Suprapubic skin (tissue), 3 donors: ENCODE data around the gene RBMS1.

Experiments
- POLR2A ChIP-seq, 2 donors: fragments of 450-650 bp; IDR thresholded peaks; one replicate each; pipeline ENCODE4 v1.6.1; 2017; ENCODE audit warnings: antibody characterized with exemption in 2 of 2, mild to moderate bottlenecking in 2 of 2, moderate library complexity in 2 of 2
- TF ChIP-seq, protein P1 (sequence below), 2 donors: fragments of 200-600 bp in 1 of 2; fragments of 450-650 bp in 1 of 2; sonication (generic) in 1 of 2; IDR thresholded peaks; one replicate each; pipeline ENCODE4 v1.5.1; 2016 to 2019; ENCODE audit warnings: antibody characterized with exemption in 2 of 2, mild to moderate bottlenecking in 1 of 2, moderate library complexity in 1 of 2

DNA sequence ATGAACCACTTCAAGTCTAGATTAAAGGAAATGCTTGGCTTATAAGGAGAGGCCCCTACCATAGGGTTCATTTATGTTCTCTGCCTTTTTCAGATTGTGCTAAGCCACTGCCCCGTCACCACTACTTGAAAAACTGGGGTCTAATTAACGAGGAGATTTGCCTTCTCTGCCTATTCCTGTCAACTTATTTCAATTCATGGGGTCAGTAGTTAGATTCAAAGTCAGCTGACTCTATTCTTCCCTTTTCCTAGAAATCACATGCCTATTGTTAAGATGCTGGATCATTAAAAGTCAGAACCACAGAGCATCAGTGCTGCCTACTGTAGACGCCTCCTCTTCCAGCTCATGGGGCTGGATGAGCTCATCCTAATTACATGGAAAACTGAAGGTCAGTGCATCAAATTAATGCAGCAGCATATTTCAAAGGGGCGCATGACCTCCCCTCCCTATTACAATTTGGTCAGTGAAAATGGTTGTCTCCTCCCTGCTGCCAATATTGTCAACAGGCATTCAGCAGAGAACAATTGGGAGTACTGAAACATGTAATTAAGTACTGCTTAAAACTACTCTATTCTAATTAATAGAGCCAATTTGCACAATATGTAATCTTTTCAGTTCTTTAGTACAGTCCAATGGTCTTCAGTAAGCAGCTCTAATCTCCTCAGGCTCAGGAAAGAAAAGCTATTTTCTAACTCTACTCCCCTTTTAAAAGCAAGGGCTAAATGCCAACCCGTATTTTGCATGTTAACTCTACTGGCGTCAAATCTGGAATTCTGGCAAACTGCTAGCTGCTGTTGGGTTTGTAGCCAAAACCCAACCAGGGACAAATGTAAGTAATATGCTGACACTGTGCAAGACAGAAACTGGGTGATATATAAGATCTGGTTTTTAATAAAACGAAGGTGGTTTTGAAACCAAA lies 176.2 kb downstream of the RBMS1 start:
- TF ChIP-seq POLR2A (IDR thresholded peaks at IDR 0.05), result no peak
- TF ChIP-seq, protein P1, sequence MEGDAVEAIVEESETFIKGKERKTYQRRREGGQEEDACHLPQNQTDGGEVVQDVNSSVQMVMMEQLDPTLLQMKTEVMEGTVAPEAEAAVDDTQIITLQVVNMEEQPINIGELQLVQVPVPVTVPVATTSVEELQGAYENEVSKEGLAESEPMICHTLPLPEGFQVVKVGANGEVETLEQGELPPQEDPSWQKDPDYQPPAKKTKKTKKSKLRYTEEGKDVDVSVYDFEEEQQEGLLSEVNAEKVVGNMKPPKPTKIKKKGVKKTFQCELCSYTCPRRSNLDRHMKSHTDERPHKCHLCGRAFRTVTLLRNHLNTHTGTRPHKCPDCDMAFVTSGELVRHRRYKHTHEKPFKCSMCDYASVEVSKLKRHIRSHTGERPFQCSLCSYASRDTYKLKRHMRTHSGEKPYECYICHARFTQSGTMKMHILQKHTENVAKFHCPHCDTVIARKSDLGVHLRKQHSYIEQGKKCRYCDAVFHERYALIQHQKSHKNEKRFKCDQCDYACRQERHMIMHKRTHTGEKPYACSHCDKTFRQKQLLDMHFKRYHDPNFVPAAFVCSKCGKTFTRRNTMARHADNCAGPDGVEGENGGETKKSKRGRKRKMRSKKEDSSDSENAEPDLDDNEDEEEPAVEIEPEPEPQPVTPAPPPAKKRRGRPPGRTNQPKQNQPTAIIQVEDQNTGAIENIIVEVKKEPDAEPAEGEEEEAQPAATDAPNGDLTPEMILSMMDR (IDR thresholded peaks at IDR 0.05), result no peak
